ENCODE measurements around the gene VTA1. TPM values are rescaled to one million over a fixed set of nuclear protein-coding genes. Genes with fewer than 3 reads are reported as not detected.

VTA1 gene
- total and polyA plus RNA-seq, 2 of the 13 experiments (the other 11 are each of a cell fraction or from before 2014, with no cell fraction given): 70.7 to 89.1 TPM

- in situ Hi-C loops (cut with HindIII; ENCODE audit: extremely low pct_ligation_motif_present, low pct_unique_long_range_greater_than_20kb) (no loop called here), intact Hi-C loops (cut with micrococcal nuclease; ENCODE audit: unreplicated experiment) (loop anchor here (1.0 kb wide), 1 partner anchor 17 kb away; no protein-coding TSS in a partner anchor)
- ATAC-seq (no peak), FAIRE-seq (no peak), DNase-seq (ENCODE audit: low spot score) (no peak)
- Histone ChIP-seq H3K9ac (ENCODE audit: insufficient read depth, low read depth, low read length) (no peak overlapping the region), H3K9me3 (ENCODE audit: low read length) (no peaks in the 10 kb centered on the region), H3K4me1 (ENCODE audit: insufficient read depth, low read length) (peaks cover 8% of the 10 kb centered on the region; the same call in 1 of the 2 replicates), H3K4me3 (replicated peaks in 1 of 3; ENCODE audit: insufficient read depth in 1 of 3, low read depth in 2 of 3, low read length in 3 of 3) (no peak overlapping the region), H4K20me1 (ENCODE audit: insufficient read depth, low read length) (no peaks in the 10 kb centered on the region), H3K79me2 (ENCODE audit: insufficient read depth, low read length) (no peaks in the 10 kb centered on the region), H2AFZ (ENCODE audit: low read length) (no peak overlapping the region), H3K4me2 (ENCODE audit: low read depth, low read length) (no peak overlapping the region), H3K36me3 (replicated peaks in 1 of 2; ENCODE audit: control insufficient read depth in 1 of 2, insufficient read depth in 2 of 2, low read length in 2 of 2) (no peaks in the 10 kb centered on the region), H3K27me3 (ENCODE audit: control insufficient read depth in 1 of 2, insufficient read depth in 2 of 2, low read length in 2 of 2) (no peaks in the 10 kb centered on the region), H3K27ac (ENCODE audit: extremely low read length, insufficient read depth, low read length) (no peak overlapping the region)
- POLR2A ChIA-PET: interaction anchor here (0.7 to 1.7 kb wide), 2 partner anchors 12 to 17 kb away, joined by 3 to 7 read pairs; no protein-coding TSS in a partner anchor
- CTCF ChIA-PET (ENCODE audit: low intra/inter-chr PET ratio, low total read pairs): no interaction called here
- 72% methylated on average over 4 of the region's 4 CpGs for WGBS (ENCODE audit: low lambda C conversion rate)
- no TSS peak for BruUV-seq (replicated peaks)
- TF ChIP-seq ZNF580 (CRISPR knock-in tag; IDR thresholded peaks at IDR 0.05; ENCODE audit: borderline replicate concordance, low read depth): no peak
- TF ChIP-seq ZNF367 (CRISPR knock-in tag; IDR thresholded peaks at IDR 0.05; ENCODE audit: borderline replicate concordance): no peak
- TF ChIP-seq ZNF703 (CRISPR knock-in tag; IDR thresholded peaks at IDR 0.05; ENCODE audit: borderline replicate concordance): no peak
- peak; percentile 47; the same call in 1 of the 2 replicates for TF ChIP-seq ZNF7 (CRISPR knock-in tag; IDR thresholded peaks at IDR 0.05)
These were observed 95.2 kb downstream of the VTA1 start for GRCh38 chr6:142242269-142242668.

- Histone ChIP-seq H3K27ac (ENCODE audit: extremely low read length, insufficient read depth, low read length) (no peak overlapping the region), H3K9me3 (ENCODE audit: low read length) (no peaks in the 10 kb centered on the region), H3K4me1 (ENCODE audit: insufficient read depth, low read length) (peaks cover 8% of the 10 kb centered on the region; the same call in 1 of the 2 replicates), H3K4me2 (ENCODE audit: low read depth, low read length) (no peak overlapping the region), H2AFZ (ENCODE audit: low read length) (no peak overlapping the region), H3K27me3 (ENCODE audit: control insufficient read depth in 1 of 2, insufficient read depth in 2 of 2, low read length in 2 of 2) (no peaks in the 10 kb centered on the region), H3K9ac (ENCODE audit: insufficient read depth, low read depth, low read length) (no peak overlapping the region), H4K20me1 (ENCODE audit: insufficient read depth, low read length) (no peaks in the 10 kb centered on the region), H3K4me3 (replicated peaks in 1 of 3; ENCODE audit: insufficient read depth in 1 of 3, low read depth in 2 of 3, low read length in 3 of 3) (no peak overlapping the region), H3K79me2 (ENCODE audit: insufficient read depth, low read length) (no peaks in the 10 kb centered on the region), H3K36me3 (replicated peaks in 1 of 2; ENCODE audit: control insufficient read depth in 1 of 2, insufficient read depth in 2 of 2, low read length in 2 of 2) (no peaks in the 10 kb centered on the region)
- no TSS peak for BruUV-seq (replicated peaks)
- CTCF ChIA-PET (ENCODE audit: low intra/inter-chr PET ratio, low total read pairs): no interaction called here
- POLR2A ChIA-PET: no interaction called here
- ATAC-seq: no peak
- in situ Hi-C loops (cut with HindIII; ENCODE audit: extremely low pct_ligation_motif_present, low pct_unique_long_range_greater_than_20kb) (no loop called here), intact Hi-C loops (cut with micrococcal nuclease; ENCODE audit: unreplicated experiment) (no loop called here)
- no peak for FAIRE-seq
- DNase-seq (ENCODE audit: low spot score): no peak
- no peak for TF ChIP-seq AHR (CRISPR knock-in tag; IDR thresholded peaks at IDR 0.05)
- TF ChIP-seq TEF (CRISPR knock-in tag; IDR thresholded peaks at IDR 0.05): no peak
- TF ChIP-seq ZNF564 (CRISPR knock-in tag; IDR thresholded peaks at IDR 0.05): no peak
- TF ChIP-seq ZNF550 (CRISPR knock-in tag; IDR thresholded peaks at IDR 0.05; ENCODE audit: borderline replicate concordance): no peak
- no peak for TF ChIP-seq JUND (CRISPR knock-in tag; IDR thresholded peaks at IDR 0.05)
- WGBS (ENCODE audit: low lambda C conversion rate): 59% methylated on average over 6 of the region's 6 CpGs
These were observed 99.9 kb downstream of the VTA1 start for GRCh38 chr6:142246960-142247359.

Measured in HepG2 (cell line).